ENCODE measurements around the gene GRK5.

DNA sequence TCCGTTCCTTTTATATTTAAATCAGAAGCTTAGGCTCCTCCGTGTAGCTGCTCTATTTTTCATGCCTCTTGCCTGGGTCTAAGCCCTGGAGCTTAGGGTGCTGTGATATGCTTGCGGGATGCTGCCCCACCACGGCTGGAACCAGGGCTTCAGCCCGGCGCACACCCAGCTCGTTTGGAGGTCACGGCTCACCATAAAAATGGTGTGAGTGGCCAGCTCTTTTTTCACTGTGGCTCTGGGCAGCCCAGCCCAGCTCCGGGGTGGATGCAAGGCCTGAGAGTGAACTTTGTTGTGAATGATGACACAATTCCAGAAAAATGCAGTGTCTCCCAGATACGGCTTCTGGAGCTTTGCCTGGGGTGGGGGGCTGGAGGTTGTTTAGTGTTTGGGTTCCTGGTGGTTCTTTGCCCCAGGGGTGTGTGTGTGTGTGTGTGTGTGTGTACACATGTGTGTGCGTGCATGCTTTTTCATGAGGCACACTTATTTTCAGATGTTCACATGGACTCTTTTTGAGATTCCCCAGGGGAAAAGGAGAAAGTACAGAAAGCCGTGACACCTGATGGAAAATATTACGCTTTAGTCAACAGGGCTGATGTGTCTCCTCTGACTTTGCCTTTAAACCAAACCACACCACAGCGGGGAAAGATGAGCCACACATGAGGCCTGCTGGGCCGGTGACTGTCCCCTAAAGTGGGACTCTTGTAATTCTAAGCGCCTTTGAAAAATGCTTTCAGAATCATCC lies 46.2 kb downstream of the GRK5 start:
- peak in 1 of 2 donors; percentile 50 for TF ChIP-seq POLR2A (IDR thresholded peaks at IDR 0.05)
- TF ChIP-seq, protein P1, sequence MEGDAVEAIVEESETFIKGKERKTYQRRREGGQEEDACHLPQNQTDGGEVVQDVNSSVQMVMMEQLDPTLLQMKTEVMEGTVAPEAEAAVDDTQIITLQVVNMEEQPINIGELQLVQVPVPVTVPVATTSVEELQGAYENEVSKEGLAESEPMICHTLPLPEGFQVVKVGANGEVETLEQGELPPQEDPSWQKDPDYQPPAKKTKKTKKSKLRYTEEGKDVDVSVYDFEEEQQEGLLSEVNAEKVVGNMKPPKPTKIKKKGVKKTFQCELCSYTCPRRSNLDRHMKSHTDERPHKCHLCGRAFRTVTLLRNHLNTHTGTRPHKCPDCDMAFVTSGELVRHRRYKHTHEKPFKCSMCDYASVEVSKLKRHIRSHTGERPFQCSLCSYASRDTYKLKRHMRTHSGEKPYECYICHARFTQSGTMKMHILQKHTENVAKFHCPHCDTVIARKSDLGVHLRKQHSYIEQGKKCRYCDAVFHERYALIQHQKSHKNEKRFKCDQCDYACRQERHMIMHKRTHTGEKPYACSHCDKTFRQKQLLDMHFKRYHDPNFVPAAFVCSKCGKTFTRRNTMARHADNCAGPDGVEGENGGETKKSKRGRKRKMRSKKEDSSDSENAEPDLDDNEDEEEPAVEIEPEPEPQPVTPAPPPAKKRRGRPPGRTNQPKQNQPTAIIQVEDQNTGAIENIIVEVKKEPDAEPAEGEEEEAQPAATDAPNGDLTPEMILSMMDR (IDR thresholded peaks at IDR 0.05), result peak in 1 of 6 experiments; percentile 28
